HG03571 (cell line): Measurements from ENCODE around the gene ZGRF1.
"Not testable (repeated sequence)": the region's sequence is repeated elsewhere in the genome, so short reads cannot be mapped to it uniquely, and the experiment has no call there.

Experiments
- ATAC-seq: cut with Tn5 transposase; IDR thresholded peaks from one replicate; pipeline ENCODE4 v1.9.1; 2021; ENCODE audit not compliant: unreplicated experiment

Gene ZGRF1

GRCh38 chr4:112642526-112642925, 5.8 kb upstream of the ZGRF1 start:
- no peak for ATAC-seq

GRCh38 chr4:112637552-112637866, 800 bp upstream of the ZGRF1 start:
- ATAC-seq = no peak

- no peak for ATAC-seq
Observed at GRCh38 chr4:112633477-112634235, 3.1 kb downstream of the ZGRF1 start.

GRCh38 chr4:112626228-112626627, 10.5 kb downstream of the ZGRF1 start:
- no peak for ATAC-seq

- ATAC-seq = no peak
Observed at GRCh38 chr4:112616984-112617383, 19.7 kb downstream of the ZGRF1 start.

- not testable (repeated sequence) for ATAC-seq
Observed at GRCh38 chr4:112612814-112613213, 23.9 kb downstream of the ZGRF1 start.

GRCh38 chr4:112604589-112604988, 32.1 kb downstream of the ZGRF1 start:
- ATAC-seq = no peak

GRCh38 chr4:112594993-112595392, 41.7 kb downstream of the ZGRF1 start:
- ATAC-seq = no peak

GRCh38 chr4:112593438-112594133, 43.1 kb downstream of the ZGRF1 start:
- peak; percentile 84 for ATAC-seq

- no peak for ATAC-seq
Observed at GRCh38 chr4:112592717-112593116, 44.0 kb downstream of the ZGRF1 start.

- no peak for ATAC-seq
Observed at GRCh38 chr4:112591593-112591992, 45.1 kb downstream of the ZGRF1 start.

- ATAC-seq = no peak
Observed at GRCh38 chr4:112589206-112589605, 47.5 kb downstream of the ZGRF1 start.

- ATAC-seq = no peak
Observed at GRCh38 chr4:112585977-112586736, 50.6 kb downstream of the ZGRF1 start.

- no peak for ATAC-seq
Observed at GRCh38 chr4:112567536-112567935, 69.2 kb downstream of the ZGRF1 start.

GRCh38 chr4:112564706-112565270, 71.9 kb downstream of the ZGRF1 start:
- ATAC-seq = no peak

- no peak for ATAC-seq
Observed at GRCh38 chr4:112563431-112564200, 73.1 kb downstream of the ZGRF1 start.

GRCh38 chr4:112562254-112562879, 74.3 kb downstream of the ZGRF1 start:
- no peak for ATAC-seq

- no peak for ATAC-seq
Observed at GRCh38 chr4:112560084-112560483, 76.6 kb downstream of the ZGRF1 start.

GRCh38 chr4:112559053-112559452, 77.7 kb downstream of the ZGRF1 start:
- no peak for ATAC-seq

- ATAC-seq = no peak
Observed at GRCh38 chr4:112557676-112558411, 78.9 kb downstream of the ZGRF1 start.
